Kidney capillary endothelial cell (primary cell): ENCODE results near the gene TEX36.
"Not testable (repeated sequence)": the region's sequence is repeated elsewhere in the genome, so short reads cannot be mapped to it uniquely, and the experiment has no call there.

Experiments
- DNase-seq: peaks from one replicate; pipeline ENCODE4 v3.0.0-alpha.2; 2018; ENCODE audit warnings: low spot score

The TEX36 gene, protein sequence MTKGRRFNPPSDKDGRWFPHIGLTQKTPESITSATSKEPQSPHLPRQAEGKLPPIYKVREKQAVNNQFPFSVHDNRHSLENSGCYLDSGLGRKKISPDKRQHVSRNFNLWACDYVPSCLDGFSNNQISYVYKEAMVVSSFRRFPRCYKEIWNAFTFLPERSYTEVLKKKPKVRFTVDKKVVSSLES

DNA sequence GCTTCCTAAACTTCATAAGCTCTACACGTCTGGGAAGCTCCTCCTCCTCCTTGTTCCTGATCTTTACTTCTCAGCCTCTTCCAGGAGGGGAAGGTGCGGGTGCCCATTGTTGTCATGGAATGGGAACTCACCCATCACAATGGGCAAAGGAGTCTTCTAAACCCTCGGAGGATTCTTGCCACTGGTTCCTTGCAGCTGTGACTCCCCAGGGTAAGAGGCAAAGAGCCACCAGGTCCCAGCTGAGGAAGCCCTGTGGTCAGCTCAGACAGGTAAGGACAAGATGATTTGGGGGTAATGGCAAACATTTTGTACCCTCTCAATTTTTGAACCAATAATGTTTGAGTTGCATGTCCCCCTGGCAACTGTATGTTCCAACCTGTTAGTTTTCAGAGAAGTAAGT is at the start of gene TEX36:
Gene TEX36 (minus strand): TSS at position 101 of the 400 bp plus-strand sequence. CDS start 174 bp downstream, outside the sequence.
- no peak for DNase-seq

DNA sequence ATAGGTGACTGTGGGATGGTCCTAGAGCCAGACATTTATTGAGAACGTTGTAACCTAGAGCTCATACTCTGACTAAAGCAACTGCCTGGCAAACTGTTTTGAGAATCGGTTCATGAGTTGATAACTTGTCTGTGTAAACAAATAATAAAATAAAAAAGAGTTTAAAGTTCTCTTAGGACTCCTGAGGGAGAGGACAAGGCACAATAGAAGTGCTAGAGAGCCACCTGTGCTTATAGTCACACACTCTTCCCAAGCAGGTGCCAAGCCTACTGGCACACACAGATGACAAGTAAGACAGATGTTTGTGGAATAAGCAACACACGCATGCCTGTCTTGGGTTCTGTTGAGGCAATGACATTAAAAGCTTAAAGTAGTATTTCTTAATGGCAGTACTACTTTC is 44.5 kb upstream of the TEX36 start:
- no peak for DNase-seq

DNA sequence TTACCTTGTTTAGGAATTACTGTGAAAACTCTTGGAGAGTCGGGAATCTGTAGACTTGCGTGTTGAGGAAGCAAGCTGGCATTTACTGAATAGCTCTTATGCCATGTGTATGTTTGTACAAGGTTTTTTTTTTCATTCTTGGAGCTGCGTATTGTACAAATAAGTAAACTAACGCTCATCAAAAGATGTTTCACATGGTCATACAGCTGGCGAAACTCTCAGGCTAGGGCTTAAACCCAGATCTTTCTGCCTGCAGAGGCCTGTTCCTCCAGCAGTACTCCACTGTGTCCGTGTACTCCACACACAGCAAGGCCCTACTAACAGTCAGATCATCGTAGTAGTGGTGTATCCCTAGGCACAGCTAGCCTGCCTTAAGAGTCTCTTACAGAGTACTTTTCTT is 44.0 kb upstream of the TEX36 start:
- no peak for DNase-seq

DNA sequence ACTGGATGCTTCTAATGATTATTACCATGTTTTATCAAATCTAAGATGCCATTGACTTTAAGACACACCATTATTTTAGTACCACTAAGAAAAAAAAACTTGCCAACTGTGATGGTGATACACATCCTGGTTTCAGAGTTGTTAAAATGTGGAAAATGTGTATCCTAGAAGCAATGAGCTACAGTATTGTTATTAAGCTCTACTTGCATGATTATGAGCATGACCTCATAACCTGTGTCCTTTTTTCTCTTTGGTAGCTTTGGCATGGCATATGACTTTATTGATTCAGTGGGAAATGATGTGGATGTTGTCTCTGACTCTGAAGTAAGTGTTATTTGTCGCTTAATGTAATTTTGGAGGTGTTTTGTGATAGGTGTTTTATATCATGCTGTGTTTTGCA is 39.8 kb upstream of the TEX36 start:
- peak; percentile 65 for DNase-seq

DNA sequence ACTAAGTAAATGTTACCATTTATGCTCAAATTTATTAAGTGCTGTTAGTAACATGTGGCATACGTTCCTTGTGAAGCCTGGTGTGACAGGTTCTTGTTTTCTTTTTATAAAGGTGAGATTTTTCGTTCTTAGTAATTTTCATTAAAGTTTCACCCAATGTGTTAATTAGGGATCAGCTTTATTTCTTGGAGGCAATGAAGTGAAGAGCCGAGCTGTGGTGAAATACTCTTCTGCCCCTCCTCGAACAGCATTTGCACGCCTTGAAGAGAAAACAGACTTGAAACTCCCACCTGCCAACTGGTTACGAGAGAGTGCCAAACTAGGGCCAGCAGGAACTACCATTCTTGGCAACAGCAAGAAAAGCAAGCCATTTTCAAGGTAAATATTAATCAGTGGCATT is 38.1 kb upstream of the TEX36 start:
- no peak for DNase-seq

DNA sequence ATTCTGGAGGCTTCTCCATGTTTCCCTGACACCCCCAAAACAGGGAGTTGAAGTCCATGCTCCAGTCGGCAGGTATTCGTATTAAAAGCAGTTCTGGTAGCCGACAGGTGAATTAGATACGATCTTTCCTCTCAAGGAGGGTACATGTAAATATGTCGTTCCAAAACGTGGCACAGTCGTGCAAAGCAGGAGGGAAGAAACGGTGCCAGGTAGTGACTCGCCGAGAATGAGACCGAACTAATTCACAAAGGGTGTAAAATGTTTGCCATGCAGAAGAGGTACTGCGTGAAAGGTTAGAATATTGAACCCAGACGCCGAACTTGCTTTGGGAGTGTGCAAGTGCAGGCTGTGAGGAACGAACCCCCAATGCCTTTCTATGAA is 37.0 kb upstream of the TEX36 start:
- no peak for DNase-seq

DNA sequence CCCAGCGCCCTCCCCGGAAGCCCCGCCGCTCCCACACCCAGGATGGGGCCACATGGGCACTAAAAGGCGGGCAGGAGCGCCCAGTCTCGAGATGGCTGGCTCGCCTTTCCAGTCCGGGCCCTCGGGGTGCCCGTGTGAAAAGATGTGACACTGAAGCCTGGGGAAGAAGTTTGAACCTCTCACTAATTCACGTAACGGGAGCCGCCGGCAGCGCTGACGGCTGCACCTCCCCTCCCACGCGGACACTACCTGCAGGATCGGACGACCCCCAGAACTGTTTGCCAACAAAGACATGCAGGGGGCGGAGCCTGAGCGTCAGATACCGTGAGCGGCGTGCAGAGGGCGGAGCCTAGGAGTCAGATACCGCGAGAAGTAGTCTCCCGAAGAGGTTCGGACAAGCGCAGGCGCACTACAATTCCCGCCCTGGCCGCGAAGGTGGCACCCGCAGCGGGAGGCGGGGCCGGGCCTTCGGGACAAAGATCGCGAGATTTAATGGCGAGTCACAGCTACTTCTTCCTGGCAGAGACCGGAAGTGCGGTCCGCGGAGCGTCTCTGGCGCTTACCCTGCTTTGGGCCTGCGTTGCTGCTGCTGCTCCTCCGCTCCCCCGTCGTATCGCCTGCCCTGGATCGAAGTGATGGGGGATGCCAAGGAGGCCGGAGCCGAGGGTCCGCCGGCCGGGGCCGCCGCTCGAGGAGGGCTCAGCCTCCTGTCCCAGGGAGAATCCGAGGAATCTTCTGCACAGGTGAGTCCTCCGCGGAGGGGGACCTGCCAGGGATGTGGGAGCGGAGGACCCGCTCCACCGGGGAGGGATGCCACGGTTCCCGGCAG is 36.4 kb upstream of the TEX36 start, which contains the start of gene EDRF1:
Gene EDRF1 (plus strand): TSS at position 537 of the 829 bp plus-strand sequence. CDS start 99 bp downstream, at position 636.
- peak; percentile 100 for DNase-seq

DNA sequence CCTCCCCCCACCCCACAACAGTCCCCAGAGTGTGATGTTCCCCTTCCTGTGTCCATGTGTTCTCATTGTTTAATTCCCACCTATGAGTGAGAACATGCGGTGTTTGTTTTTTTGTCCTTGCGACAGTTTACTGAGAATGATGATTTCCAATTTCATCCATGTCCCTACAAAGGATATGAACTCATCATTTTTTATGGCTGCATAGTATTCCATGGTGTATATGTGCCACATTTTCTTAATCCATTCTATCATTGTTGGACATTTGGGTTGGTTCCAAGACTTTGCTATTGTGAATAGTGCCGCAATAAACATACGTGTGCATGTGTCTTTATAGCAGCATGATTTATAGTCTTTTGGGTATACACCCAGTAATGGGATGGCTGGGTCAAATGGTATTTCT is 31.8 kb upstream of the TEX36 start:
- not testable (repeated sequence) for DNase-seq

DNA sequence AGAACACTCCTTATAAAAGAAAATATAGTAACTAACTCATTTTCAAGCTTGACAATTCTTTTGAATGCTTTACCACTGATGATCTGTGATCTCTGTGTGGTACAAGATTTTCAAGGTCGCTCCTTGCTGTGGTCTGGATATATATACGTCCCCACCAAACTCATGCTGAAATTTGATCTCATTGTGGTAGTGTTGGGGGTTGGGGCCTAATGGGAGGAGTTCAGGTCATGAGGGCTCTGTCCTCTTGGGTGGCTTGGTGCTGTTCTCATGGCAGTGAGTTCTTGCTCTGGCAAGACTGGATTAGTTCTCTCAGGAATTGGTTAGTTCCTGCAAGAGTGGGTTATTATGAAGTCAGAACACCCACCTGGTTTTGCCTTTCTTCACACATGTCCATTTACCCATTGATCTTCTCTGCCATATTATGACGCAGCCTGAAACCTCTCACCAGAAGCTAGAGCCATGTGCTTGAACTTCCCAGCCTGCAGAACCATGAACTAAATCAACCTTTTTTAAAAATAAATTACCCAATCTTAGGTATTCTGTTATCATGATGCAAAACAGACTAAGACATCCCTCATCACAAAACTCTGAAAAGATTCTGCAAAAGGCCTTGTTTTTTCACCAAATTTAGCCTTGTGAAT is 28.3 kb upstream of the TEX36 start:
- DNase-seq, result no peak

DNA sequence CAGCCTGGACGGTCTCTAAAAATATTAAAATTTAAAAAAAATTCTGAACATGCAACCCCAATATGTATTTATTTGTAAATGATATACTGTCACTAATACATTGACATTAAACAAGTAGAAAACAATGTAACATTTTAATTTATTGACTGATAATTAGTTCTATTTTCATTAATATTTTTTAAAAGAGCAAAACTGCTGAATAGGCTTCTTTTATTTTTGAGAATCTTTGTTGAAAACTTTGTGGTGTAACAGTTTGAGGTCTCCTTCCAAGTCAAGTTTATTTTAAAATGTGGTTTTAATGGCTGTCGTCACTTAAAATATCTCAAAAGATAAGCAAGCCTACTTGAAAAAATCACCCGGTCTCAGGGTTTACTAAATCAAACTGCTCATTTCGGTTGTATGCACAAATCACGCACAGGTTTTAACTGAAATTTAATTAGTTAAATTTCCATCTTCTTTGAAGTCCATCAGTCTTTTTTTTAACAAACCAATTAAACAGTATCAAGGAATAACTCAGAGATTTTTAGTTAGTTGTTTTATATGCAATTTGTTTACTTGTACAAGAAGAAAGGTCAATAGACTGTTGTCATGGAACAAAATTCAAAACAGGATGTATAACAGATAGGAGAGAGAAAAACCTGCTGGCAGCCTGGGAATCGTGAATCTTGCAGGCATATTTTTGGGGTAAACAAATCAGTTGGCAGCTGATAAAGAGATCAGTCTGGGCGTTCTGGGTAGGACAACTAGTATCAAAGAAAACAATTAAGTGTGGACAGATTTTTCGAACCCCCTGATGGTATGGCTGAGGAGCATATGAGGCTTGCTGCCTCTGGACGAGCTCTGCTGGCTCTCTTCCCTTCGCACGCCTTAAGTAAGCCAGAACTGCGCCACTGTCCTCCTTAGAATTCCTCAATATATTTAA is 26.9 kb upstream of the TEX36 start:
- DNase-seq, result no peak

DNA sequence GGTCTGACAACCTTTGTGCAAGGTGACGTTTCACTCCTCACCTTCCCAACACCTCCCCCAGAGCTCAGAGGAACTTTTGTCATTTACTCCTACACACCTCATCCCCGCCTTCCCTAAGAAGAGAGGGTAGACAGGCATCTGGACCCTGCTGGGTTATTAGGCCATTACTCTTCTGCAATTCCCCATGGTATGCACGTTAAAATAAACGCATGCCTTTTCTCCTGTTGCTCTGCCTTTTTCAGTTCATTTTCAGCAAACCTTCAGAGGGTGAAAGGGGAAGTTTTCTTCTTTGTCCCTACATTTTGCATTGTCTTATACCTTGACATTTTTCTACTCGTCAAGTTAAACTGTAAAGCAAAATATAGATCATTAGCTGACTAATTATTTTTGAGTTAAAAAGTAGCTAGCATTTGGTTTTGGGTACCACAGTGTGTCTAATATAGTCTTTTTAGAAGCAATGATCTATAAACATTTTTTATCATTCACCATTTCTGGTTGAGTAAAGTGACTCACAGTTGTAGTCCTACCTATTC is 26.1 kb upstream of the TEX36 start:
- no peak for DNase-seq

DNA sequence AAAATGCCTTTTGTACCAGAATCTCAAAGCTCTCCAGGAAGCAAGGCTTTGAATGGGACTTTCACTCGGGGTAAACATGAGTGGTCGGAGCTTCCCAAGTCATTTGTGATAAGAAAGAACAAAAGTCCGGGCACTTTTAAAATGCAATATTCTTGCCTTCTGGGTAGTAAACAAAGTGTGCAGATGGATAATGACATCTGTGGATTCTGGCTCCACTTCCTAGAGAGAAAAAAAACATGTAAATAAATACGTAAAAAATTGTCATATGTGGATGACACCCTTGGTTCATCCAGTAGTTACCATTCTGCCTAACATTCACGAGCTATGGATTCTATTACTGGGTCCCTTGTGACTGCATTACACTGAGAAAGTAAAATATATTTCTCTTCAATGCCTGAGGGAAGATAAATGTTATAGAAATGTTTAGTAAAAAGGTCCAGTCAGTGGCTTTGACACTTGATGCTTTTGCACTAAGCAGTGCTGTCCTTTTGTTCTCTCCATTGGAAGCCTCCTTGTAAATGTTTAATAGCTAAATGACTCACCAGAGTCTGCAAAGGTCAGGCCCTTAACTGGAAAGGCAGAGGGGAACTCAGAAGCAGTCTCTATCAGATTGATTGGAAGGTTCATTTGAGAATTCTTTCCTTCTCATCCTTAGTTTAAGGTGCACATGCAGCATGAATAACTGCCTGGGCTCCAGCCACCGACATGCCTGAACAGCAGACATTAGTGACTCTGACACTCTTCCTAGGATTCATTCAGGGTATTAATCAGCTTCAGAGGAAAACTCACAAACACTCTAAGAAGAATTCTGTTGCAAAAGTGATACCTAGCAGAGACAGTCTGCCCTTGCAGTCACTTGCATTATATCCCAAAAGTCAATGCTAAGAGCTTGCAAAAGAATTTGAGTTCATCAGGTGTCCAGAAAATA is 24.8 kb upstream of the TEX36 start:
- DNase-seq, result no peak

DNA sequence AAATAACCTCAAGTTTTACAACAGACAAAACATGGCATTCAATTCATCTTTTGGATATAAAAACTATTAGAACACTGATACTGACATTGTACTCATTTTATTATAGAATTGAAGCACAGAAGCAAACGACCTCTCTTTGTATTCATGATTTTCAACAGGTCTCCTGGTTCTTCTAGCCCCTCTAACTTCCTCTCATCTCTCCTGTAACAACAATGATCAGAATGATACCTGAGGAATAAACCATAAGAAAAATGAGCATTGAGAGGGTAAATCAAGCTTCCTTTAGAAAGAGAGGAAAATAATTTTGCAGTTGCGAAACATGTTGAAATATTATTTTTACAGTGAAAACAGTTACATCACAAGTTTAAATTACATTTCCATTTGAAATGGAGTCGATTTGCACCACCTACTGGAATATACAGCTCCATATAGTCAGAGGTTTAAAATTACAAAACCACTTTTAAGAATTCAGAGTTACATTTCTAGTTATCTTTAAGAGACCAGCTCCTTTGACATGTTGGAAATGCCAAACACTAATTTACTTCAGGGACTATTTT is 17.5 kb upstream of the TEX36 start:
- no peak for DNase-seq

DNA sequence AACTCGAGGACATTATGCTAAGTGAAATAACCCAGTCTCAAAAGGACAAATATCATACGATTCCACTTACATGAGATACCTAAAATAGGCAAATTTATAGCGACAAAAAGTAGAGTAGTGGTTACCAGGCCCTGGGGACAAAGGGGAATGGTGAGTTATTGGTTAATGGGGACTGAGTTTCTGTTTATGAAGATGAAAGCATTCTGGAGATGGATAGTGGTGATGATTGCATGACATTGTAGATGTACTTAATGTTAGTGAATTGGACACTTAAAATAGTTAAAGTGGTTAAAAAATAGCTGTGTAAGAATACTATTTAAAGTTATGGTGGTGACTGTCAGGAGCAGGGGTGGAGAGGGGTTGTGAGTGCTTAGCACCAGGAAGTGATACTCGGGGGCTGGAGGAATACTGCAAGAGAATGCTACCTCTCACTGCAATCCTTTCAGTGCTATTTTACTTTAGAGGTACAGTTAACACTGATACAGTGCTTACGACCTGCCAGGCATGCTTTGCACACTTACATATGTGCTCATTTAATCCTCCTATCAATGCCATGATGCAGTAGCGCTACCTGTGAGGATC is 16.7 kb upstream of the TEX36 start:
- no peak for DNase-seq

DNA sequence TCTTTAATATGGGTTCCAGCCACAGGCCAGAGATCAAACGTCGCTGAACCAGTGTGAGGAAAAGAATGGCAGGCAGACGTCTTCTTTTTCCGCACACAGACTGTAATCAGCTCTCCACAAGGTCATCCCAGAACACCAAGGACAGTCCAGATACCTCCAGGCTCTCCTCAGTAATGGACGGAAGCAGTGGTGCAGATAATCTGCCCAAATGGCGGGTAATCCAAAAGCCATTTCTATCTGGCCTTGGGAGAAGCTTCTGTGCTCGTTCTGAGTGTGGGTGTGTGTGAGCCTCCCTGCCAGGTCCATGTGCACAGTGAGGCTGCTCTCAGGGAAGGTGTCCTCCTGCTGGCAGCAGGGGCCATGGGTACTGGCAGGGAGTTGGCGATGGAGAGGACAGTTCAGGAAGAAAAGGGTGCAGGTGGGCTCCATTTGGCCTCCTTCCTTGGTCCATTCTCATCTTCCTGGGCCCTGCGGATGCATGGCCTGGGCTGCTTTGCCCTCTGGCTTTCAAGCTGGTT is 15.6 kb upstream of the TEX36 start:
- DNase-seq, result no peak

DNA sequence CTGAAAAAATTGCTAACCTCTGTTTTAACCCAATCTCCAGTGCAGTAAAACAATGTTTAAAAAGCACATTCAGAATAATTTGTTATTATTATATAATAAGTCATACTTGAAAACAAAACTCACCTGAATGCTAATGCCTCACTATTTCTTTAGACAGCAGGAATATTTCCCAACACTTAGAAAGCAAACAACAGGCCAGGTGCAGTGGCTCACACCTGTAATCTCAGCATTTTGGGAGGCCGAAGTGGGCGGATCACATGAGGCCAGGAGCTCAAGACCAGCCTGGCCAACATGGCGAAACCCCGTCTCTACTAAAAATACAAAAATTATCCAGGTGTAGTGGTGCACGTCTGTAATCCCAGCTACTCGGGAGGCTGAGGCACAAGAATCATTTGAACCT is 13.9 kb upstream of the TEX36 start:
- not testable (repeated sequence) for DNase-seq

DNA sequence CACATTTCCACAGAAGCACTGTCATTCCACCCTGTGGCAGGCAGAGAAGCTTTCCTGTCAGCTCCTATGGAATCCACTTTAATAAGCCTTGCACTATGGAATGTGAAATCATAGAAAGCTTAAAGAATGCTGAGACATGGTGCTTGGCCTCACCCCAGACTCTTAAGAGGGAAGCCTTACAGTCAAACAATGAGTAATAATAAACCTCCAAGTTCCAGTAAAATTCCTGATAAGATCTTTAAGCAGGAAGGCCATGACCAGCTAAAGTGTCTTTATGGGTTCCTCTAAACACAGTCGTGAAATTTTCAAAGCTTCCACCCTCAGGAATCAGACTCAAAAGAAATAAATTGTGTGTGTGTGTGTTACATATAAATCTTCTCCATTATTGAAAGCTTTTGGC is 11.9 kb upstream of the TEX36 start:
- no peak for DNase-seq

DNA sequence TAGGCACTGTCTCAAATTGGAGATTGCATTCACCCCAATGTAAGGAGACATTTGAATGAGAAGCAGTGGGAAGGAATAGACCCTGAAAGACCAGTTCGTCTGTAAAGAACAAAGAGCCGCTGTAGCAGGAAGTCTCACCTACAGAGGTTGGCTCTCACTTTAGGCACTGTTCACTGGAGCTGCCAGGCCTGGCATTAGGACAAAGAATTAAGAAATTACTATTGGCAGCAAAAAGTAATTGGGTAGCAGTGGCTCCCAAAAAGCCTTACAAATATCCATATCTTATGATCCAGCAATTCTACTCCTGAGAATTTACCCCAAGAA is 10.5 kb upstream of the TEX36 start:
- no peak for DNase-seq

DNA sequence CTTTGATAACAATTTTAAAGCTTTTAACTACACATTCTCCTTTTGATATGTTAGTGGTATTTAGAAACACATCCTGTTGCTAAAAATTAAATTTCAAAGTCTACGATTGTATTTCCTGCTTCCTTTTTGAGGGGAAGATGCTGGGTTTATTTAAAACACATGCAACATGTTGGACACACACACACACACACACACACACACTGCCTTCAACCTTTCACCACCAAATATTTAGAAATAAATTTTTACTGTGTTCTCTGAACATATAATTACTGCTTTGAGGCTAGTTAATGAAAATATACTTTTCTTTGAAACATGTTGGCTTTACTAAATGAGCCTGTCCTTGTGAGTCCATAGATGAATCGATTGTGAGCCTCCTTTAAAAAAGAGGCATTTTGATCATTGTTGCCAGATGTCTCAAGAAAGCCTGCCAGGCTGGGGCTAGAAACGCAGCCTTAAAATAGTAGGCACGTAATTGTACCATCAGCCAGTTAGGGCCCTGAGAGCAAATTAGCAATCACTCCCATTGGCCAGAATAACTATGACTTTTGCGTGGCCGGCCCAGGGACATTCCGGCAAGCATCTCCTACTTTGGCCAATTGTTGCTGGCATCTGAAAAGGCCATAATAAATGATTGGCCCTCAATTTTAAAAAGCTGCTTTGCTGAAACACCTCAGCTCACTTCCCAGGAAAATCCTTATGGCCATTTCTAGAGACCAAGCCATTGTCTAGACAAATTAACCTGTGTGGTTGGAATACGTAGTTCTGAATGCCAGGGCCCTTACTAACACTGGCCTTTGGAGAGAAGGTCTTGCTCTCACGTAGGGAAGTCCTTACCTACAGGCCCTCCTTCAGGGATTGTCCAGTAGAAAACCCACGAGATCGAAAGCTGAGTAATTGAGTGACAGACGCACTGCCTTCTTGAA is 9.9 kb upstream of the TEX36 start:
- no peak for DNase-seq
